ENCODE results near the gene FERMT2. TPM values are rescaled to one million over a fixed set of nuclear protein-coding genes. Genes with fewer than 3 reads are reported as not detected.
"Not testable (repeated sequence)": the region's sequence is repeated elsewhere in the genome, so short reads cannot be mapped to it uniquely, and the experiment has no call there.

The FERMT2 gene
- polyA plus RNA-seq, 10 donors = 91.5 to 129 (median 109) TPM

DNA sequence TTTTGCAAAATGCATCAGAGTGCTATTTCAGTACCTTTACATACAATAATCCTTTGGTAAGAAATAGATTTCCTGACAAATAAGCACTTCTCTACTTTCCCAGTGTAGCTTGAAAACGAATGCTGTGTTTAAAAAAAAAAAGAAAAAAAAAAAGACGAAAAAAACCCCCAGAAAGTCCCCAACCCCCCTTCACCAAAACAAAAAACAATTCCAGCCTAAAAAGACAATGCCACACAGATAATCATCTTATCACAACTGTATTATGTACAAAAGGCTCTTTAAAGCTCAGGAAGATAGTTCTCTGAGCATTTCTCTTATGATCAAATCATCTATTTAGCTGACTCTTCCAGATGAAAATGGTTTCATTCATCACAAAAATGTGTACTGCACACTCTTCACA, 1.6 kb downstream of the FERMT2 start:
- DNase-seq = no peak

- no peak for DNase-seq
Measured at GRCh38 chr14:52948836-52949235, 2.0 kb downstream of the FERMT2 start.

DNA sequence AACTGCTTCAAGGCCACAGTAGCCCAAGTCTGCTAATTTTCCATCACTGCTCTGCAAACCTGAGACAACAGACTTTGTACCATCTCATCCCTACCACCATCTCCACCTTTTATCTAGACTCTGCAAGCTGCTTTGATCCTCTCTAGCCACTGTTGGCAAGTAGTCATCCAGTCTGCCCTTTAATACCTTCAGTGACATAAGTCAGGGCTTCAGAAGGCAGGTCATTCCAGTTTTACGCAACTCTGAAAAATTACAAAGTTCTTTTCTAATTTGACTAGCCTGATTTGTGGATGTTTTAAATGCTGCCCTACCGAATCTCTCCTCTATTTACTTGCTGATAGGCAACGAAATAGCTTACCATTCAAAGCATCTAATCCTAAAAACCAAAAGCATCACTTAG, 2.8 kb downstream of the FERMT2 start:
- DNase-seq = no peak

- DNase-seq = peak in 1 of 3 donors; percentile 40
Measured at GRCh38 chr14:52944254-52944653, 6.6 kb downstream of the FERMT2 start.

GRCh38 chr14:52939427-52939826, 11.4 kb downstream of the FERMT2 start:
- DNase-seq = no peak

DNA sequence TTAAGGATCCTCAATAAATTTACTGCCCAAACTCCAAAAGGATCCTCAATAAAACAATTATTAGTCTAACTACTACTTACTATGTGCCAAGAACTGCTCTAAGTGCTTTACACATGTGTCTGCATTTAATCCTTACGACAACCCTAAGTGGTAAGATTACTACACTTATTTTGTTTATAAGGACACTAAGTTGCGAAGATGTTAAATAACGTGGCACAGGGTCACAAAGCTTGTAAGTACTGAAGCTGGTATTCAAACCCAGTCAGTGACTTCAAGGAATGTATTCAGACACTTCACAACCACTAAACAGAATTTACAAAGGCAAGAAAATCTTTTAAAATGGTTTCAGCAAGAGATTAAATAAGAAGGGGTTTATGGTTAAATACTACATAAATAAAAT, 13.0 kb downstream of the FERMT2 start:
- DNase-seq = no peak

DNA sequence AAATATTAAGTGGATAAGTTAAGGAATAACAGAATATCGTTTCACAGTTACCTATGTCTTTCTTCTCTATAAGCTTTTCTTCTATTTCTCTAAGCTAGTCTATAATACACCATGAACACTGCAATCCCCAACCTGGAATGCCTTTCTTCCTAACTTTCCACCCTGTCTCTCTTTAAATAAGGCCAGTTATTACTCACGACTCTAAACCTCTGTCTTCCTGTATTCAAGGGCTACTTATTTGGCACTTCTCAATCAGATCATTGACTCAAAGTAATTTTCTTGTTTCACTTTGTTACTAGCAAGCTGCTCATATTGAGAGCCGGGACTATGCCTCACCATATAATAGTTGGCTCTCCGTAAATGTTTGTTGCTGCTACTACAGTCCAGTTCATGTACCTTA, 13.5 kb downstream of the FERMT2 start:
- no peak for DNase-seq

- no peak for DNase-seq
Measured at GRCh38 chr14:52936437-52936836, 14.4 kb downstream of the FERMT2 start.

DNA sequence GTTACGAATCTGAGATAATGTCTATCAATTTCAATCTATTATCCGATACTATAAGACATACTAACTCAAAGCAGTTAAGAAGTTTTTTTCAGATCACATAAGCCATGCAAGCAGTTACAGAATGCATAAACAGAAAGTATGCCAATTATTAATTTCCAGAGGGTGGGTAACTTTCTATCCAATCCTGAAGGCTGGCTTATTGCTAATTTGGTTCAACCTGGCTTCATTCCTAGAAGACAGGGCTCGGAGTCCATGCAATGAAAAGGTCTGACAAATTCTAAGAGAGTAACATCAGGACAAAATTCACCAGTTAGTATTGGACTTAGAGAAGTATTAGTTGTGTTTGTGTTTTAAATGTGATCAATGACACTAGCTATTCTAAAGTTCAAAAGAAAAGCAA, 15.0 kb downstream of the FERMT2 start:
- no peak for DNase-seq

DNA sequence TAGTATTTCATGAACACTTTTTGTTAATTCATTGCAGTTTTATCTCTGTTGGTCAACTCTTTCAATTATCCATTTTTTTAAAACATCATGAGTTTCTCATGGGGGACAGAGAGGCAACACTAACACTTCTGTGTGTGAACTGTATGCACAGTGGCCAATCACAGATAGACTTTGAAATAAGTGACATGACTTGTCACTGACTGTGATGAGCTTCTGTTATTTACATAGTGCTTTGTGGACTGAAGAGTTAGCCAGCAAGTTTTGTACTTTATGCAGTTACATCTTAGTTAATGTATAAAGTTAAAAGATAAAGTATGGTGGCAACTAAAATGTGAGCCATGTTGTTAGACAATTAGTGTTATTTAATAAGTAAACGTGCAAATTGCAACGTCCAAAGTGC, 16.1 kb downstream of the FERMT2 start:
- no peak for DNase-seq

- no peak for DNase-seq
Measured at GRCh38 chr14:52929192-52929807, 21.6 kb downstream of the FERMT2 start.

- no peak for DNase-seq
Measured at GRCh38 chr14:52926953-52927352, 23.9 kb downstream of the FERMT2 start.

- DNase-seq = no peak
Measured at GRCh38 chr14:52923902-52924575, 26.8 kb downstream of the FERMT2 start.

- no peak for DNase-seq
Measured at GRCh38 chr14:52922656-52923055, 28.2 kb downstream of the FERMT2 start.

- DNase-seq = no peak
Measured at GRCh38 chr14:52922059-52922458, 28.8 kb downstream of the FERMT2 start.

GRCh38 chr14:52920411-52920810, 30.4 kb downstream of the FERMT2 start:
- not testable (repeated sequence) for DNase-seq

DNA sequence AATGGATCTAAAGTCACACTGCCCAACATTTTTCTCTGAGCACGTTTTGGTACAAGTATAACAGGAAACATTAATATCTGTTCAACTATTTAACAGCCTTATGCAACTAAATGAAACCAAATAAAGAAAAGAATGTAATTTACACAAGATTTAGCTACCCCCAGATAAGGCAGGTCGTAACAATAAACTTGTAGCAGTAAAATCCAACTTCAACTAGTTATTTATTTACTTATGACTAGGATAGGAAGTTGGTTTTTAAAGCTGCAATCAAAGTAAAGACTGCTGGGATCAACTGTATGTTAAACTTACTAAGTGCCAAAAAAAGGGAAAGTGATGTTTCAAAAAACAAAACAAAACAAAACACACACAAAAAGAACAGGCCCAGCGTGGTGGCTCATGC, 30.9 kb downstream of the FERMT2 start:
- DNase-seq = no peak

GRCh38 chr14:52918486-52918885, 32.4 kb downstream of the FERMT2 start:
- peak in 2 of 3 donors; percentile 41 to 48 for DNase-seq

DNA sequence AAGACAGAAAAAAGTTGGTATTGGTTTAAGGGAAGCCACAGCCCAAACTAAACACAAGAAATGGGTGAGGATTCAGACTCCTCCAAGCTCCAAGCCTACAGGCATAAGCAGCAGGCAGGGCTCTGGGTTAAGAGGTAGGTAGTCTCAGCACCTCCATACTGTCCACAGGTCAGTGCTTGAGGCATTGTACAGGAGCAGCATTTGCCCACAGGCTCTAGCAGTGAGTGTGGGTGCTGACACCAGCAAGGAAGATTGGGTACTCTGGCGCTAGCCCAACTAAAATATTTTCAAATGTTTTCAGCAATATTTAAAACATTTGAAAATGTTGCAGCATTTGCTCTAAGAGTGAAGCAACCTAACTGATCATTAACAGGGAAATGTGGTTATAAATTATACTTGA, 33.1 kb downstream of the FERMT2 start:
- DNase-seq = no peak

GRCh38 chr14:52914295-52914694, 36.6 kb downstream of the FERMT2 start:
- DNase-seq = no peak

GRCh38 chr14:52913271-52913670, 37.6 kb downstream of the FERMT2 start:
- no peak for DNase-seq

DNA sequence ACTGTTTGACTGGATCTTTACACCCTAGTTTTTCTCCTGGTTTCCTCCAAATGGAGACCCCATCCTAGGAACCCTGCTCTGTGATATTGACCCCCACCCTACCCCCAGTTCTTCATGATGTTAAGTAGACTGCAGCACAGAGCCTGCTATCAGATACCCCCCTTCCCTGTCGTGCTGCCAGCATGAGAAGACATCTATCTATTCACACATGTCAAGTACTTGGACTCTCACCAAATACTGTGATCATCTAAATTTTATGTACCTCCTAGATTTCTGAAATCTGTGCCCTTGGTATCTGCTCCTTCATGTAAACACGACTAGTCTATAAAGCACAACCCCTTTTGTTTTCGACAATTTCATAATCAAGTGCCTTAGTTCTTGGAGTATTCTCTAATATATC, 38.9 kb downstream of the FERMT2 start:
- DNase-seq = no peak

- DNase-seq = peak in 2 of 3 donors; percentile 36 to 49
Measured at GRCh38 chr14:52910572-52910971, 40.3 kb downstream of the FERMT2 start.

GRCh38 chr14:52907949-52908348, 42.9 kb downstream of the FERMT2 start:
- DNase-seq = no peak
